GM12878 (cell line): ENCODE measurements around the gene LARGE1.

Experiments used
- CTCF ChIP-seq, 3 experiments: IDR thresholded peaks in 2 of 3; conservative IDR thresholded peaks in 1 of 3; 2 replicates each; pipeline ENCODE4 v1.5.1; 2011; ENCODE audit warnings: low read depth in 3 of 3, low read length in 3 of 3, mild to moderate bottlenecking in 3 of 3, control low read depth in 2 of 3, moderate library complexity in 2 of 3, inconsistent platforms in 1 of 3, mixed read lengths in 1 of 3; ENCODE audit not compliant: control insufficient read depth in 2 of 3, insufficient read depth in 1 of 3; ENCODE audit errors: extremely low read depth in 1 of 3
- NFYA ChIP-seq: IDR thresholded peaks from 2 replicates; pipeline ENCODE4 v1.6.1; 2011; ENCODE audit warnings: low read depth, mild to moderate bottlenecking, low read length, improper control_type of control experiment, borderline replicate concordance
- SIN3A ChIP-seq: IDR thresholded peaks from 2 replicates; pipeline ENCODE4 v1.6.1; 2012; ENCODE audit warnings: low read depth, low read length, improper control_type of control experiment
- YY1 ChIP-seq: IDR thresholded peaks from 2 replicates; pipeline ENCODE4 v1.6.1; 2011; ENCODE audit warnings: low read depth, mild to moderate bottlenecking, low read length
- ZSCAN29 ChIP-seq: fragments of 450-650 bp; IDR thresholded peaks from 2 replicates; pipeline ENCODE4 v1.6.1; 2017; ENCODE audit warnings: mild to moderate bottlenecking, moderate library complexity

DNA sequence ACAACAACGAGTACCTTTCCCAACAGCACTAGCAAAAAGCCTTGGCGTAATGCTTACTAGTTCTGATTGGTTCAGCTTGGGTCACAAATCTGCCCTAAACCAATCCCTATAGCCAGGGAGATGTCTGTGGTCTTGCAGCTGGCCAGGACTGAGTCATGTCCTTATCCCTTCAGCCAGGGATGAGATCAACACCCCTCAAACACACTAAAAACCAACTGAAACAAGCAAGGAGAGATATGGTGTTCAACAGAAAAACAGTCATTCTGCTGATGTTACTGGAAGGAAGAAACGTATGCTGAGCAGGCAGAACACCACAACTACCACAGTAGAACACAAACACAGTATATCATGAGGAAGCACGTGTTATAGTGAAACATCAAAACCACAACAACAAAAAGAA is 375.6 kb downstream of the LARGE1 start:
- TF ChIP-seq SIN3A = no peak
- no peak for TF ChIP-seq CTCF (IDR thresholded peaks at IDR 0.05 in 2 of 3, conservative IDR thresholded peaks at IDR 0.05 in 1 of 3; ENCODE audit: control insufficient read depth in 2 of 3, extremely low read depth in 1 of 3, insufficient read depth in 1 of 3, low read depth in 3 of 3, low read length in 3 of 3)
- no peak for TF ChIP-seq YY1
- no peak for TF ChIP-seq ZSCAN29
- TF ChIP-seq NFYA = no peak
